Mucosa of stomach (tissue), 1 donor: Measurements from ENCODE around the gene LPP.
"Not testable (repeated sequence)": the region's sequence is repeated elsewhere in the genome, so short reads cannot be mapped to it uniquely, and the experiment has no call there.

Experiments used
- H3K27me3 ChIP-seq: one replicate; pipeline ENCODE4 v1.7.0; 2013; ENCODE audit warnings: mild to moderate bottlenecking, low read length; ENCODE audit not compliant: control insufficient read depth, insufficient read depth
- H3K36me3 ChIP-seq: one replicate; pipeline ENCODE4 v1.7.0; 2013; ENCODE audit warnings: low read length; ENCODE audit not compliant: control insufficient read depth, insufficient read depth
- H3K4me1 ChIP-seq: one replicate; pipeline ENCODE4 v1.7.0; 2013; ENCODE audit warnings: mild to moderate bottlenecking, low read length; ENCODE audit not compliant: control insufficient read depth, insufficient read depth
- H3K4me3 ChIP-seq: one replicate; pipeline ENCODE4 v1.7.0; 2013; ENCODE audit warnings: low read length
- H3K9ac ChIP-seq: one replicate; pipeline ENCODE4 v1.7.0; 2013; ENCODE audit warnings: mild to moderate bottlenecking, low read length, moderate library complexity
- H3K9me3 ChIP-seq: one replicate; pipeline ENCODE4 v1.7.0; 2013; ENCODE audit warnings: mild to moderate bottlenecking, low read length, moderate library complexity; ENCODE audit not compliant: control insufficient read depth
- donor health status: Pancreatic carcinoma.

Gene LPP

DNA sequence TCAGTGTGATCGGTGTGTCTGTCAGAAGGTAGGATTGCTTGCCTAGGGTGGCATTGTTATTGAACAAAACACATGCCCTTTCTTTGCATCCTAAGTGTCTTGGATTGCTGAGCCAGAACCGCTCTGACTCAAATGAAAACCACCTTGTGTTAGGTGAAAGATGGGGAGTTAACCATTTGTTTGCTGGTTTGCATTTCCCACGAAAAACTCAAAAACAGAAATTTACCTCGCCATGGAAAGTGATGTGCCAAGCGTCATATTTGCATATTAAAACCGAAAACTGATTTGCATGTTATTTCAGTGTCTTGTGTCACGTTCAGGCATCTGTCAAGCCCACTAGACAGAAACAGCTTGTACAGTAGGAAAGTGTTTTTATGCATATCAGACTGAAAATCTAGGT lies 543.2 kb downstream of the LPP start:
- Histone ChIP-seq H3K4me3 (no peak overlapping the region), H3K36me3 (no peaks in the 10 kb centered on the region), H3K4me1 (no peaks in the 10 kb centered on the region), H3K9ac (no peak overlapping the region), H3K27me3 (no peaks in the 10 kb centered on the region), H3K9me3 (no peaks in the 10 kb centered on the region)

DNA sequence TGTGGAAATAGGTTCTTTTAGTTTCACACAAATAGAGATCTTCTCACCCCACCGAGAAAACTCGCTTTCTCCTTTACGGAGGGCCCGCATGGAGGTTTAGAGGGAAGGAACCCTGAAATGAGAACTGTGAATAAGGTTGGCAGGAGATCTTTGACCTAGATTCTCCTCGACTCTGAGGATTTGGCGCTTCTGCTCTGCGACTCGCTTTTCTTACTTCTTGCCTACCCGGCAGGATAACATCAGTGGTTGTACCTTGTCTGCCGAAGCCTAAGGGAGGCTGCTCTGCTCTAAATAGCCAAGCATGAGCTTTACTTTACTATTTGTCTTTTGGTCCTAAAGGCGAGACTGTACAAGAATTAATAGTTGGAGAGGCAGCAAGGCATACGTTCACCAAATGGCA lies 544.5 kb downstream of the LPP start:
- H3K27me3 ChIP-seq = no peaks in the 10 kb centered on the region
- H3K4me1 ChIP-seq = no peaks in the 10 kb centered on the region
- no peak overlapping the region for H3K9ac ChIP-seq
- H3K9me3 ChIP-seq = no peaks in the 10 kb centered on the region
- no peaks in the 10 kb centered on the region for H3K36me3 ChIP-seq
- H3K4me3 ChIP-seq = no peak overlapping the region

DNA sequence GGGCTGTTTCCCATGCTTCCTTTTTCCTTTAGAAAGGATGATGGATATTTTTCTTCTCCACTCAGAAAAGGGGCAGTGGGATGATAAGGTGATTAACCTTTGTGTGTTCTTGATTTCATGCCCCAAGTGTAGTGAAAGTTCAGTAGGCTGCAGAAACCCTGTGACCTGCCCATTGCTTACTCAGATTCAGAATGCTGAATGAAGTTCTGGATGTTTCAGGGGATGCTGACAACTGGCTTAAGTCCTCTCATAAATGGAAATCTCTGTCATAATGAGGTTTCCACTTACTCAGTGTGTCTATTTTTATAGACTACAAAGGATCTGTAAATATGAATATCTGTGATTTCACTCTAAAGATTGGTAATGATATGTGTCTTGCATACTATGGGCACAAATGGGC lies 546.5 kb downstream of the LPP start:
- Histone ChIP-seq H3K4me3 (no peak overlapping the region), H3K4me1 (no peaks in the 10 kb centered on the region)

DNA sequence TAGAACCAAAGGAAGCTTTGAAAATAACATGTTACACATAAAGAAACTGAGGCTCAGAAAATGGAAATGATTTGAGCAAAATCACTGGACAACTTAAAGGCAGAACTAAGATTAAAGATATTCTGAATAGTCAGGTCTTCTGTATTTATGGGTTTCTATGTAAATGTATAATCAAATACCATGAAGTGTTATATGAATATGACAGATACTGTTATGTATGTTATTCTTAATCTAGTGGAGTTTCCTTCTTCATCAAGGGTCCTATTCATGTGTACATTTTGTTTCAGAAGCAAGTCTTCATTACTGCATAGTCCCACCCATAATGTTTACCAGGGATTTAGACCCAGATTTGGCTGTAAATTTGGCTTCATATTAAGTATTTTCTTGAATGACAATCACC lies 547.0 kb downstream of the LPP start:
- Histone ChIP-seq H3K36me3 (no peaks in the 10 kb centered on the region), H3K27me3 (no peaks in the 10 kb centered on the region), H3K4me3 (no peak overlapping the region), H3K9ac (no peak overlapping the region), H3K9me3 (no peaks in the 10 kb centered on the region), H3K4me1 (no peaks in the 10 kb centered on the region)

More for the DNA sequence above, 546.5 kb downstream of the LPP start:
- no peaks in the 10 kb centered on the region for H3K36me3 ChIP-seq
- no peaks in the 10 kb centered on the region for H3K27me3 ChIP-seq
- no peaks in the 10 kb centered on the region for H3K9me3 ChIP-seq
- no peak overlapping the region for H3K9ac ChIP-seq

DNA sequence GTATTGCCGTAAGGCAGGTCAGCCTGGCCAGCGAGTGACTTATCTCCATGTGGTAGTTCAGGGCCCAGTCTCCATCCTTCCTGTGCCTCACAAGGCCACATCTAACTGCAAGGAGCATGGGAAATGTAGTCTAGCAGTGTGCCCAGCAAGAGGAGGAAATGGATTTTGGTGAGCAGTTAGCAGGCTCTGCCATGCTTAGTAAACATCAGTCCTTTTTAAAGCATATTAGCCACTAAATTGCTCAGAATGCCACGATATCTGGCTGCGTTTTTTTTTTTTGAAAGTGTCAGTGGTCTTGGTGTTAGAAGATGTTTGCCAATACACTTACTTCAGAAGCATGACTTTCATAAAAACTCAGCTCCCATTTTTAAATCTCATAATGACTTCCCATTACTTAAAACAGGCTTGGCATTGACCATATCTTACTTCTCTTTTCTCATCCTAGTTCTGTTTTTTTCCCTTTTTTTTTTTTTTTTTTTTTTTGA lies 547.6 kb downstream of the LPP start:
- H3K9me3 ChIP-seq = no peaks in the 10 kb centered on the region
- no peaks in the 10 kb centered on the region for H3K4me1 ChIP-seq
- no peak overlapping the region for H3K4me3 ChIP-seq
- H3K36me3 ChIP-seq = no peaks in the 10 kb centered on the region
- H3K27me3 ChIP-seq = no peaks in the 10 kb centered on the region
- no peak overlapping the region for H3K9ac ChIP-seq

DNA sequence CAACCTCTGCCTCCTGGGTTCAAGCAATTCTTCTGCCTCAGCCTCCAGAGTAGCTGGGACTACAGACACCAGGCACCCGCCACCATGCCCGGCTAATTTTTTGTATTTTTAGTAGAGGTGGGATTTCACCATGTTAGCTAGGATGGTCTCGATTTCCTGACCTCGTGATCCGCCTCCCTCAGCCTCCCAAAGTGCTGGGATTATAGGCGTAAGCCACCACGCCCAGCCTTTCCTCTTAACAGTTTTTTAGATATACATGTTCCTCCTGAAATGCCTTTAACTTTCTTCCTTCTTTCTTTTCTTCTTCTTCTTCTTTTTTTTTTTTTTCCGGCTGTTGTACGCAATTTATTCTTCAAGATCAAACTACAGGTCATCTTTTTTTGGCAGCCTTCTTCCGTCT lies 548.1 kb downstream of the LPP start:
- not testable (repeated sequence) for H3K4me3 ChIP-seq, H3K4me1 ChIP-seq, H3K36me3 ChIP-seq, H3K27me3 ChIP-seq, H3K9ac ChIP-seq, H3K9me3 ChIP-seq

DNA sequence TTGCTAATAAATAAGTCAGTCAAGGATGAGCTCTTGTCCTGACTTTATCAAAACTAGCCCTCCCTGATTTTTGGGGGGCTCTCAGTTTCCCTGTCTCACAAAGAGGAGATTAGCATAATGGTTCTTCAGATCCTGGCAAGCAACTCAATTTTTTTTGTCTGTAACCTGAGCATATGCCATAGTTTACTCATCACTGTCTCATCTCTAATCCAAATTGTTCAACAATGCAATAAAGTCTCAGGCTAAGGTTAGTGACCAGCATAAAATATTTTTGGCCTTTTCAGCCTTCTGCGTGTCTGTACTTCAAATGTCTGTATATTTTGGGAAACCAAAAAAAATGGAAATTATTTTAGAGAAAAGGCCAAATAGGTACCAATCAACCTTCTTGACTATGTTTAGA lies 552.2 kb downstream of the LPP start:
- Histone ChIP-seq H3K4me3 (no peak overlapping the region), H3K9me3 (no peaks in the 10 kb centered on the region), H3K36me3 (no peaks in the 10 kb centered on the region), H3K27me3 (no peaks in the 10 kb centered on the region), H3K9ac (no peak overlapping the region), H3K4me1 (no peaks in the 10 kb centered on the region)

DNA sequence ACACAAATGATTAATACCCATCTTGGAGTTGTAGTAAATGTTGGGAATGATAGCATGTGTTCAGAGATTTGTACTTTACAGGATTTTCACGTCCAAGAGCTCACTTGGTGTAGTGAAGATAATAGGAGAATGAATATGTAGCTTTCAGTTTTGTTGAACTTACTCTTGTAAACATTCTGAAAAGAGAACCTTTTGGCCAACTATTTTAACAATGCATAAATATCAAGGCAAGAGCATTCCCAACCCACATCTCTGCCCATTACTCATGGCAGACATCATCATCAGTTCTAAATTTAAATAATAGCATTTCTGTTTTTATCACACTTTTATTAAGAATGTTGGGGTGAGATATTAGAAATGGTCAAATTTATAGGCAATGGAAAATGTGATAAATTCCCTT lies 552.6 kb downstream of the LPP start:
- H3K9me3 ChIP-seq = no peaks in the 10 kb centered on the region
- H3K9ac ChIP-seq = no peak overlapping the region
- H3K27me3 ChIP-seq = no peaks in the 10 kb centered on the region
- H3K4me3 ChIP-seq = no peak overlapping the region
- H3K36me3 ChIP-seq = no peaks in the 10 kb centered on the region
- H3K4me1 ChIP-seq = peaks cover under 1% of the 10 kb centered on the region

DNA sequence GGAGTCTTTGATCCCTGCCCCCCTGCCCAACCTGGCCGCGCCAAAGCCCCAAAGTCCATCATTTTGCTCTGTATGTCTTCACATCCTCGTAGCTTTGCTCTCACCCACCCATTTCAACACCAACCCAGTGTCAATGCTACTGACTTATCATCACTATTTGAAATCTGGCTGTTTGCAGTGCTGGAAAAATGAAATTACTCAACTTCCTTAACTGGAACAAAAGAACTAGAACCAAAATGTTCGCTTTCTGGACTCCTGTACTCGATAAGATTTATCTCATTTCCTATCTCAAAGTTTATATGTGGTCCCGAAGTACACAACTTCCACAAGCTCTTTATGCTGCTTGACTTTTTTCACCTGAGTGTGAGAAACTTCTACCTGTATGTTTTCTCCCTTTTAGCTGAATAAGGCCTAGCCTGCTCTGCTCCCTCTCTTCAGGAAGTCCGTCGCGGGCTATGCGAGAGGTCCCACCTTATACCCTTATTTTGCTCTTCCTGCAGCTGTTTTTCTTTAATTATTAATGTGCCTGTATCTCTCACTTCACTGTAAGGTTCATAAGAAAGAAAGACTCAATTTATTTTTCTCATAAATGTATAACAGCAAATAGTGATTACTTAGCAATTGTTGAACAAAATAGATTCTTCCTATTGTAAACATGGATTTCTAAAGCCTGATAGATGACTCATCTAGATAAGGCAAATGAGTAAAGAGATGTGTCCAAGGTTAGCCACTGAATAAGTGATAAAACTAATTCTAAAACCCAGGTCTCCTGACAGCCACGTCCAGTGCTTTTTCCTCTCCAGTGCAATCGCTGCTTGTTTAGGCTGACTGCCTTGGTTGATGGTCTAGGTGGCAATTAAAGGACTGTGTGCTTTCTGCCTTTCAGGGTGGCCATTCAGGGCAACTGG lies 553.7 kb downstream of the LPP start:
- H3K36me3 ChIP-seq = no peaks in the 10 kb centered on the region
- no peaks in the 10 kb centered on the region for H3K9me3 ChIP-seq
- H3K9ac ChIP-seq = no peak overlapping the region
- peaks cover 11% of the 10 kb centered on the region for H3K4me1 ChIP-seq
- no peak overlapping the region for H3K4me3 ChIP-seq
- H3K27me3 ChIP-seq = no peaks in the 10 kb centered on the region

DNA sequence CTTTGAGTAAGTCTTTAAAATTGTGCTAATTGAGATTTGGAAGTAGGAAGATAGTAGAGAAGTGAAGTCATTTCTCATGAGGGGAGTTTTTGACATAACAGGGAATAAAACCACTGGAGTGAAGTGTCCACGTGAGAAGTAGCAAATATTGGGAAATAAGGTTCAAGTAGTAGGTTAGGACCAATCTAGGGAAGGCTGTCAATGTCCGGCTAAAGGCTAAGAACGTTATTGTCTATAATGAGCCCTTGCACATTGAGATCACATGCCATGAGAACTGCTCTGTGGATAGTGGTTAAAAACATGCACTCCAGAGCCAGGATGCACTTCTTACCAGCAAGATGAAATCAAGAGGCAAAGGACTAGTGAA lies 557.9 kb downstream of the LPP start:
- Histone ChIP-seq H3K9me3 (no peaks in the 10 kb centered on the region), H3K4me3 (no peak overlapping the region), H3K4me1 (peaks cover 11% of the 10 kb centered on the region), H3K36me3 (no peaks in the 10 kb centered on the region), H3K9ac (no peak overlapping the region), H3K27me3 (no peaks in the 10 kb centered on the region)

DNA sequence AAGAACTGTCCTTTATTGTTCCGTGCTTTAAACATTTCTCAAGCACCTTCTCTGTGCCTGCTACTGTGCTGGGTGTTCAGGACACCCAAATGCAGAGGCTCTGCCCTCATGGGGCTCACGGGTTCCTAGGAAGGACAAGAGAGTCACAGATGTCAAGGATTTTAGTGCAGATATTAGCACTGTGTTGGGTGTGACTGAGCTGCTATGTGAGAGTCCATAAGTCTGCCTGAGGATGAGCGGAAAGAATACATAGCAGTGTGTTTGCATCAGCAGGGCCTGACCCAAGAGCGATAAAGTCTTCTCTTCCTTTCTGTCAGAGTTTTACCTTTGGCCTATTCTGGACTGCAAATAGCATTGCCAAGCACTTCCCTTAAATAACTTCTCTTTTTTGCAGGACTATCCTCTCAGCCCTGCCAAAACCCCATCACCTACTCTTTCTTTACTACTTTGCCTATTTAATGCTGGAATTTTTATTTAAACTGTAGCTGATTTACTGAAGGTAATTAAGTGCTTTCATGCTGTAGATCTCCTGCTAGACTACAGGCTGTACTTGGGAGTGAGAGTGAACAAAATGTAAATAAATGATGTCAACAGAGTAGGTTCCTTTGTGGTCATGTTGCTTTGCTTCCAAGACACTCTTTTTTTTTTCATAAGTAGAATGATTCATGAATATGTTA lies 558.4 kb downstream of the LPP start:
- Histone ChIP-seq H3K9me3 (no peaks in the 10 kb centered on the region), H3K4me1 (peaks cover 11% of the 10 kb centered on the region), H3K36me3 (no peaks in the 10 kb centered on the region), H3K4me3 (no peak overlapping the region), H3K9ac (no peak overlapping the region), H3K27me3 (no peaks in the 10 kb centered on the region)

DNA sequence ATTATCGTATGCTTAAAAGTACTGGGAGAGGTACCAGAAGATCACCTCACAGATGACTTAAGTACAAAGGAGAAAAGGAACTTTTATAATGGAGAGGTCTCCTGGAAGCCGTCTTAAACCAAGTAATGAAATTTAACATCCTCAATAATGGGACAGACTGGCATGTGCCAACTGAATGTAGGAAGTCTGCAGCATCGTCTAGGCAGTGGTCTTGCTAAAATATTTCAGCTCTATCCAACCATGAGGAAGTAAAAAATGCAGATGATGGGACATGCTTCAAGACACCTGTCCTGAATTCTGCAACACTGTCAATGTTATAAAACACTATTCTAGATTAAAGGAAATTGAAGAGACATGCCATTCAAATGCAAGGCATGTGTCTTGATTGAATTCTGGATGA lies 559.0 kb downstream of the LPP start:
- peaks cover 11% of the 10 kb centered on the region for H3K4me1 ChIP-seq
- H3K9ac ChIP-seq = no peak overlapping the region
- no peaks in the 10 kb centered on the region for H3K27me3 ChIP-seq
- H3K4me3 ChIP-seq = no peak overlapping the region
- H3K36me3 ChIP-seq = no peaks in the 10 kb centered on the region
- H3K9me3 ChIP-seq = no peaks in the 10 kb centered on the region
